ENCODE results near the gene LRRC37A.
"Not testable (repeated sequence)": the region's sequence is repeated elsewhere in the genome, so short reads cannot be mapped to it uniquely, and the experiment has no call there.

- not testable (repeated sequence) for TF ChIP-seq CTCF, POLR2A (IDR thresholded peaks at IDR 0.05)
These were observed 40.7 kb upstream of the LRRC37A start for GRCh38 chr17:46254215-46254614.
